Neutrophil (primary cell): ENCODE measurements around the gene DIPK1B.
A peak's percentile ranks its signal among the peaks of the same experiment; 100 is the strongest.
"Not testable (repeated sequence)": the region's sequence is repeated elsewhere in the genome, so short reads cannot be mapped to it uniquely, and the experiment has no call there.

ENCODE experiments used
- H3K27ac ChIP-seq: fragments of 200-600 bp; sonication (generic); 2 replicates; pipeline ENCODE4 v1.5.1; 2016; ENCODE audit warnings: mild to moderate bottlenecking, moderate library complexity
- H3K27me3 ChIP-seq: fragments of 200-600 bp; sonication (generic); 2 replicates; pipeline ENCODE4 v1.6.0; 2016; ENCODE audit warnings: mild to moderate bottlenecking
- H3K36me3 ChIP-seq: fragments of 200-600 bp; sonication (generic); 2 replicates; pipeline ENCODE4 v1.5.1; 2017
- H3K4me1 ChIP-seq, 2 experiments: fragments of 200-600 bp in 1 of 2; sonication (generic) in 1 of 2; 1 replicate in 1 of 2; 2 replicates in 1 of 2; pipeline versions ENCODE4 v1.5.1 to v1.6.1; 2013 to 2016; ENCODE audit warnings: low read depth in 1 of 2, low read length in 1 of 2, mild to moderate bottlenecking in 1 of 2, moderate library complexity in 1 of 2; ENCODE audit not compliant: control insufficient read depth in 1 of 2, insufficient read depth in 1 of 2
- H3K4me3 ChIP-seq, 2 experiments: fragments of 200-600 bp in 1 of 2; sonication (generic) in 1 of 2; 1 replicate in 1 of 2; 2 replicates in 1 of 2; pipeline ENCODE4 v1.5.1; 2013 to 2016; ENCODE audit warnings: low read depth in 1 of 2, low read length in 1 of 2, mild to moderate bottlenecking in 1 of 2, moderate library complexity in 1 of 2
- H3K9me3 ChIP-seq: fragments of 200-600 bp; sonication (generic); 2 replicates; pipeline ENCODE4 v1.5.1; 2016
- CTCF ChIP-seq: fragments of 200-600 bp; sonication (generic); IDR thresholded peaks from 2 replicates; pipeline ENCODE4 v1.5.1; 2016; ENCODE audit warnings: antibody characterized with exemption

DIPK1B gene

GRCh38 chr9:136707849-136708517, 4.4 kb upstream of the DIPK1B start:
- Histone ChIP-seq H3K27me3 (peaks cover 29% of the 10 kb centered on the region), H3K9me3 (no peaks in the 10 kb centered on the region), H3K4me1 (peaks cover 31 to 36% of the 10 kb centered on the region in 2 experiments), H3K27ac (no peak overlapping the region), H3K36me3 (no peaks in the 10 kb centered on the region), H3K4me3 (no peak overlapping the region)
- TF ChIP-seq CTCF = no peak

GRCh38 chr9:136709454-136710109, 2.8 kb upstream of the DIPK1B start:
- Histone ChIP-seq H3K9me3 (no peaks in the 10 kb centered on the region), H3K4me3 (no peak overlapping the region), H3K27me3 (peaks cover 45% of the 10 kb centered on the region), H3K27ac (no peak overlapping the region), H3K36me3 (no peaks in the 10 kb centered on the region), H3K4me1 (peaks cover 35 to 36% of the 10 kb centered on the region in 2 experiments)
- TF ChIP-seq CTCF = no peak

- H3K9me3 ChIP-seq = no peaks in the 10 kb centered on the region
- no peaks in the 10 kb centered on the region for H3K36me3 ChIP-seq
- H3K27me3 ChIP-seq = peaks cover 52% of the 10 kb centered on the region
- no peak overlapping the region for H3K27ac ChIP-seq
- no peak overlapping the region for H3K4me3 ChIP-seq
- peaks cover 33 to 35% of the 10 kb centered on the region in 2 experiments for H3K4me1 ChIP-seq
- no peak for TF ChIP-seq CTCF
These were observed 1.8 kb upstream of the DIPK1B start for GRCh38 chr9:136710543-136710942.

GRCh38 chr9:136711219-136711648, 1.1 kb upstream of the DIPK1B start:
- H3K36me3 ChIP-seq, H3K9me3 ChIP-seq, H3K4me3 ChIP-seq, H3K27ac ChIP-seq: not testable (repeated sequence)
- Histone ChIP-seq H3K4me1 (peaks cover 30 to 33% of the 10 kb centered on the region in 2 experiments), H3K27me3 (peaks cover 59% of the 10 kb centered on the region)

GRCh38 chr9:136712690-136713544, 545 bp downstream of the DIPK1B start:
- no peak for TF ChIP-seq CTCF
- H3K36me3 ChIP-seq = no peaks in the 10 kb centered on the region
- no peaks in the 10 kb centered on the region for H3K9me3 ChIP-seq
- H3K27me3 ChIP-seq = peaks cover 76% of the 10 kb centered on the region
- H3K27ac ChIP-seq = no peak overlapping the region
- peaks cover 30 to 33% of the 10 kb centered on the region in 2 experiments for H3K4me1 ChIP-seq
- peak overlapping the region; percentile 17 to 43 for H3K4me3 ChIP-seq
